Ecto neural progenitor cell (in vitro differentiated cells): Measurements from ENCODE around the gene VAMP4.
"Not testable (repeated sequence)": the region's sequence is repeated elsewhere in the genome, so short reads cannot be mapped to it uniquely, and the experiment has no call there.

ENCODE experiments used
- DNase-seq: peaks from one replicate; pipeline ENCODE4 v3.0.0-alpha.2; 2018; ENCODE audit warnings: low spot score

The VAMP4 gene

DNA sequence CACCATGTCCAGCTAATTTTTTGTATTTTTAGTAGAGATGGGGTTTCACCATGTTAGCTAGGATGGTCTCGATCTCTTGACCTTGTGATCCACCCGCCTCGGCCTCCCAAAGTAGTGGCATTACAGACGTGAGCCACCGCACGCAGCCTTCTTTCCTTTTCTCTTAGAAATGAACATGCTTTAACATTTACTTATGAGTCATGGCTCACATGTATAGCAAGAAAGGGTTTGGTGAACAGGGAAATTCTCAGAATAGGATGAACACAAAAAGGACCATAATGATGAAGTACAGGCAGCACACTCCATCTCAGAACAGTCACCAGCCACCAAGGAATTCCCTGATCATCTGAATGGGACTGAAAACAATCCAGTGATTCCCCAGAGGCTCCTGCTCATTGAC lies 9.4 kb upstream of the VAMP4 start:
- DNase-seq: no peak

DNA sequence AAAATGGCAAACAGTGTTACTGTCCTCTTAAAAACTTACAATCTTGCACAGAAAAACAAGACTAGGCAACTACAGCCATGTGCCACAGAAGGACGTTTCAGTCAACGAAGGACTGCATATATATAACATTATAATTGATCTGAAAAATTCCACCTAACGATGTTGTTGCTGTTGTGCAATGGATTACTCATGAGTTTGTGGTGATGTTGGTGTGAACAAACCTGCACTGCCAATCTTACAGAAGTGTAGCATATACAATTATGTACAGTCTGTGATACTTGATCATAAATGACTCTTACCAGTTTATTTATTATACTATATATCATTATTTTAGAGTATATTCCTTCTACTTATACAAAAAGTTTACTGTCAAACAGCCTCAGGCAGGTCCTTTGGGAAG lies 6.8 kb upstream of the VAMP4 start:
- DNase-seq: no peak

DNA sequence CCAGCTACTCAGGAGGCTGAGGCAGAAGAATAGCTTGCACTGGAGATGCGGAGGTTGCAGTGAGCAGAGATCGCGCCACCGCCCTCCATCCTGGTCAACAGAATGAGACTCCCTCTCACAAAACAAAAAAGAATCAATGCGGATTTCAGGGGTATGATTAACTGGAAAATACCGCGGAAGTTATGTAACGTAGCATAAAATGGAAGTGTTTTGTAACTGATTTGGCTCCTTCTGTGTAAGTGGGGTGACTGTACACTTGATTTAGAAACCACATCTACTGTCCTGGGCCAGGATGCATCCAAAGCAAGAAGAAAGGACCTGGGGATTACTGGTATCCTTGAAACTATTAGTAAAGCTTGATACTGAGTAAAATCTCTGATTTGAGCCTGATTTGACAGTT lies 3.1 kb upstream of the VAMP4 start:
- DNase-seq: no peak

DNA sequence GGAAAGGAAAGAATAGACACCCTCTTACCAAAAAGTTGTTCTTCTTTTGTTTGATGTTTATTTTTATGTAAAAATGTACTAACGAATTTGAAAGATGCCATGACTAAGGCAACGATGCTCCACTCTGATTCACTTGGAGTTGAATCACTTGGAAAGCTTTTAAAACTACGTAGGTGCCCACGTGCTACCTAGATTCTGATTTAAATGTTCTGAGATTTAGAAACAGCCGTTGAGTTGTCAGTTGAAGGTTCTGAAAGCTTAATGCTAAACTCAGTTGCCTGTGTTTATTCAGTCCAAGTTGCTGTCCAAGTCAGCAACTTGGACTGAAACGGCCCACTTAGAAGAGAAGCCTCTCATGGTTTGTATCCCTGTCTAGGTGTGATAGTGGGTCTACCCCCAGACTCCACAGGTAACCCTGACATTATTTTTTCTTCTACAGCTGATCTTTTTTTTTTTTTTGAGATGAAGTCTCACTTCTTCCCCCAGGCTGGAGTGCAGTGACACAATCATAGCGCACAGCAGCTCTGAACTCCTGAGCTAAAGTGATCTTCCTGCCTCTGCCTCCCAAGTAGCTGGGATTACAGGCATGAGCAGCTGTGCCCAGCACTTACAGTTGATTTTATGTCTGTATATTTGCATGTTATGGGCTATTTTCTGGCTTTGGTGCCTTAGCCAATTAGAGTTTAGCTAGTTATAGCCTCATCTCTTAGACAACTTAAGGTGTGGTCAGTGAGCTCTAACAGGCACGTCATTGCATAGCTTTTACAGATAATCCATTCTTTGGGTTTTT lies 1.4 kb upstream of the VAMP4 start:
- DNase-seq: no peak

DNA sequence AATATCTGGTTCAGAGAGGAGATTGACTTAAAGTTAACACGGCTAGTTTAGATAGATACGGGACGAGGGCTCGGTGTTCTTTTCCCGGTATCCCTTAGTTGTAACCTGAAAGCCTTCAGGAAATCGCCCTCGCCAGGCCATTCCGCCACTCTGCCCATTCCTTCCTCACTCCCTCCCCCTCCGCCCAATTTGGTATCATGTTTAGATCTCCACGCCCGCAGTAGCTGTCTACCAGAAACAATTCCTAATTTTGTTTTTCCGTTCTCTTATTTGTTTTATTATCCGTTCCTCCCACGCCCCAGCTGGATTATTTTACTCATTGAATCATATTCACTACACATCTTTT lies 685 bp upstream of the VAMP4 start:
- peak; percentile 49 for DNase-seq

GRCh38 chr1:171740987-171741871 lies 636 bp downstream of the VAMP4 start:
- DNase-seq: peak; percentile 46

DNA sequence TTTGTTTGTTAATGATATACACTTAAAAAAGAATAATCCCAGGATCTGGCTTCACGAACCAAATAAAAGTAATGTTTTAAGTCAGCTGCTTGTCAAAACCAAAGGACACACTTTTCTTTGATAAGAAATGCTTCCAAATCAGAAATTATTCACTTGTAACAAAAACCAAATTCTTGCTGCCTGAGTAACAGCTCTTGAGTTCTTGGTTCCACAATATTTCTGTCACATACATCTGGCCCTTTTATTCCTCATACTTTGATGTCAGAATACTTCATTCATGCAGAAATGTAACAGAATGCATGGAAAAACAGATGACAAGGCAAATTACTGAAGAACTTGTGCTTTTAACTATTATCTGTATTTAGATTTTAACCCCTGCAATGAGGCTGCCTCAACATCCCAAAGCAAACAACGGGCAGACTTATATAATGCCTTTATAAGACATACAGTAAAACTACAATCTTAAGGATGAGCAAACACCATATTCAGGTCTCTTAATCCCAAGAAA lies 1.5 kb downstream of the VAMP4 start:
- no peak for DNase-seq

DNA sequence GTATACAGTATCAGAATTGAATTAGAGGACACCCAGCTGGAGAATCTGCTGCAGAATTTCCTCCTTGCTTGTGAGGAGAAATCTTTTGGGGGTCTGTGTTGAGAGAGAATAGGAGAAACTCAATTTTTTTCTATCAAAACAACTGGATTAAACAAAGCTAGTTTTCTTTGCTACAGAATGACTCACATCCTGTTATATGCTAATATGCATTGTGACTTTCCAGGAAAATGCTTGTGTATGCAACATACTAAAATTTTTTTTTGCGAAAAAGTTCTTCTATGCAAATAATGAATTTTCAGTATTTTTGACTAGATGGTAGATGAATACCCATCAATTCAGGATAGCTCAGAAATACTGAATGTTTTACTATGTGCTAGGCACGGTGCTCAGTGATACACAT lies 2.2 kb downstream of the VAMP4 start:
- no peak for DNase-seq

DNA sequence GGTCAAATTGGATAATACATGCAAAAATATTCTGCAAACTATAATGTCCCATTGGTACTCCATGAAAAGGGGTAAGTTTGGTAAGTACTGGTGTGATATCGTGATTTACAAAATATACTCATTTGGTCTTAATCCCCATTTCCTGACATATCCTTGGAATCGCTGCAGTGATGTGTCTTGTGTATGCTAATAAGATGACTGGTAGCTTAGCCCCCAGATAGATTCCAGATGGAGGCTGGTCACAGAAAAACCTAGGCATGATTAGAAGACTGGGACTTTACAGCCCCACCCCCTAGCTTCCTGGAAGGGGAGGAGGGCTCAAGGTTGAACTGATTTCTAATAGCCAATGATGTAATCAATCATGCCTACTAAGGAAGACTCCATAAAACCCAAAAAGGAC lies 3.0 kb downstream of the VAMP4 start:
- no peak for DNase-seq

GRCh38 chr1:171736196-171736595 lies 5.7 kb downstream of the VAMP4 start:
- DNase-seq: no peak

GRCh38 chr1:171730052-171730451 lies 11.8 kb downstream of the VAMP4 start:
- DNase-seq: no peak

DNA sequence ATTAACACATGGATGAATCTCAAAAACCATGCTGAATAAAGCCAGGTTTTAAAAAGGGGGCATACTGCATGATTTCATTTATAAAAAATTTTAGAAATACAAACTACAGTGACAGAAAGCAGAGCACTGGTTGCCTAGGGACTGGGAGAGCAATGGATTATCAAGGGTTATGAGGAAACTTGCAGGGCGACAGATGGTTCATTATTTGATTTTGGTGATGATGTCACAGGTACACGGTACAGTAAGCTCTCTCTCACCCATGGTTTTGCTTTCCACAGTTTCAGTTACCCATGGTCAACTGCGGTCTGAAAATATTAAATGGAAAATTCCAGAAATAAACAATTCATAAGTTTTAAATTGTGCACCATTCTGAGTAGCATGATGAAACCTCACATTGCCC lies 14.1 kb downstream of the VAMP4 start:
- no peak for DNase-seq

DNA sequence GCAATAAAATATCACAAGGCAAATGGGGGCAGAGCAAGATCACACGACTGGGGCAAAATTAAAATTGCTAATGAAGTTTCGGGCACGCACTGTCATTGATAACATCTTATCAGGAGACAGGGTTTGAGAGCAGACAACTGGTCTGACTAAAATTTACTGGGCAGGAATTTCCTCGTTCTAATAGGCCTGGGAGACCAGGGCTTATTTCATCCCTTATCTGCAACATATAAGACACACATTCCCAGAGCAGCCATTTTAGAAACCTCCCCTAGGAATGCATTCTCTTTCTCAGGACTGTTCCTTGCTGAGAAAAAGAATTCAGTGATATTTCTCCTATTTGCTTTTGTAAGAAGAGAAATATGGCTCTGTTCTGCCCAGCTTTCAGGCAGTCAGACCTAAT lies 18.7 kb downstream of the VAMP4 start:
- DNase-seq: not testable (repeated sequence)

DNA sequence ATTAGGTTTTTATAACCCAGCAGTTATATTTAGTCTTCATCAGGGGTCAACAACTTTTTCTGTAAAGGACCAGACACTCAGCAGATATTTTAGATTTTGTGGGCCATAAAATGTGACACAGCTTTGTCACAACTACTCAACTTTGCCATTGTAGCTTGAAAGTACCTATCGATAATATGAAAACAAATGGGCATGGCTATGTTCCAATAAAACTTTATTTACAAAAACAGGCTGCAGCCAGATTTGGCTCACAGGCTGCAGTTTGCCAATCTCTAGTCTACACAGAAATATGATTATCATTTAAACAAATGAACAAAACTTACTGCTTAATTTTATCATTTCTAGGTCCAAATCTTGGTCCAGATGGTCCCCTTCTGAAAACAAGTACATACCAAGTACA lies 23.0 kb downstream of the VAMP4 start:
- DNase-seq: no peak

- DNase-seq: no peak
Observed at GRCh38 chr1:171718216-171718615, 23.6 kb downstream of the VAMP4 start.

GRCh38 chr1:171717062-171717718 lies 24.7 kb downstream of the VAMP4 start:
- no peak for DNase-seq

GRCh38 chr1:171716616-171717015 lies 25.2 kb downstream of the VAMP4 start:
- no peak for DNase-seq

DNA sequence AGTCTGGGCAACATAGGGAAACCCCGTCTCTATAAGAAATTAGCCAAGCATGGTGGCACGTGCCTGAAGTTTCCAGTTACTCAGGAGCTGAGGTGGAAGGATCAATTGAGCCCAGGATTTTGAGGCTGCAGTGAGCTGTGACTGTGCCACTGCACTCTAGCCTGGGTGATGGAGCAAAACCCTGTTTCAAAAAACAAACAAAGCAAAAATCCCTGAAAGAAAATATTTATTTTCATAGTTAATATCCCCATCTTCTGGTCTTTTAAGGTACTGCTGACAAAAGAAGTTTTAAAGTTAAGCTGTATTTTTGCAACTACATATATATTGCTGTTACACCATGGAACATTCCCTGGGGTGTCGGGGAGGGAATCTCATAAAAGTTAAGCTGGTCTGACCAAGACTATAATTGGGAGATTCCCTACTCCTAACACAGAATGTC lies 26.0 kb downstream of the VAMP4 start:
- no peak for DNase-seq

DNA sequence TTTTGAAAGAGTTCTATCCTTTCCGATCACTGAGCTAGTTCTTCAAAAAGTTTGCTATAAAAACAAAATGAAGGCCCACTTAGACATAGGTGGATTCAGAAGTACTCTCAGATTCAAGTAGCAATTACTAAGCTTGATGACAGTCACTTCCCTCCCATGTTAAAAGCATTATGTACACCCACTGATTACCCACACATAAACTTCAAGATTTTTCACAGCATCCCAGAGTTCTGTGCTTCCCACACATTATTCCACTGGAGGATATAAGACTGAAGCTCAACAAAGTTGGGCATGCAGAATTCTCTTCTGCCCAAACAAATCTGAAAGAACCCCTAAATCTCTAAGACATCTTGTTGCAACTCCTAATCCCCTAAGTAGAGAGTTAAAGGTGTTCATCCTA lies 29.5 kb downstream of the VAMP4 start:
- DNase-seq: no peak

DNA sequence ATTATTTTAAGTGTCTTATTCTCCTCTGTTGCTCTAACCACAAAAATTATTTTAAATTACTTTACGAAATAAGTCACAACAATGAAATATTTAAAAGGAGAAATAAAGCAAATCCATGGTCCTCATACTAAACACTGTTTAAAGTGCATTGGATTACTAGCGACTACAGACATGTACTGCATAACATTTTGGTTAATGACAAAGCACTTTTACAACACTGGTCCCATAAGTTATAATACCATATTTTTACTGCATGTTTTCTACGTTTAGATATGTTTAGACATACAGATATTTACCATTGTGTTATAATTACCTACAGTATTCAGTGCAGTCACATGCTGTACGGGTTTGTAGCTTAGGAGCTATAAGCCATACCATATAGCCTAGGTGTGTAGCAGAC lies 30.2 kb downstream of the VAMP4 start:
- no peak for DNase-seq

DNA sequence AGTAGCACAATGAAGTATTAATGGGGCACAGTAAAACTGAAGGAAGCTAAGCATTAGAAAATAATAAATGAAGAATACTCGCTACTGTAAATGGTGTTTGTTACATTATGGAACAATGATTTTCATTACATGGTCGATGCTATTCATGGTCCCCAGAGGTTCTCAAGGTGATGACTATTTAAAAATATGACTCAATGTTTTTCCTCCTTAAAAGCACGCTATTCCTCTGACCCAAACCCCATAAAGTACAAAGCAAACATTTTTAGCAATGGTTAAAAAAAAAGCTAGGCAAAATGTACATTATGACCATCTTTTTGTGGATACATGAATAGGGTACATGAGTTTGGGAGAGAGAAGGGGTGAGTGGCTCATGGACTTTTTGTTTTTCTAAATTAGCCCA lies 34.3 kb downstream of the VAMP4 start:
- no peak for DNase-seq

- DNase-seq: no peak
Observed at GRCh38 chr1:171702598-171702997, 39.3 kb downstream of the VAMP4 start.

DNA sequence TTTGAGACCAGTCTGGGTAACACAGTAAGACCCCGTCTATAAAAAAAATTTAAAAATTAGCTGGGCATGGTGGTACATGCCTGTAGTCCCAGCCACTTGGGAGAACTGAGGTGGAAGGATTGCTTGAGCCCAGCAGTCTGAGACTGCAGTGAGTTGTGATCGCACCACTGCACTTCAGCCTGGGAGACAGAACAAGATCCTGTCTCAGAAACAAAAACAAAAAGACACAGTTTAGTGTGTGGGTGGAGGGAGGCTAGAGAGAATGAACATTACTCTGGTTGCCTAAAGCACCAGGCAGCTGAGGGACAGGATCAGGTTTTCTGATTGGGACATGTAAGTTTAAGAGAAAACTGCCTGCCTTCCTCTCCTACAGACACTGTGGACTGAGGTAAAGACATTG lies 42.3 kb downstream of the VAMP4 start:
- DNase-seq: no peak
